K562 (cell line): ENCODE results near the gene RPUSD2. TPM values are rescaled to one million over a fixed set of nuclear protein-coding genes. Genes with fewer than 3 reads are reported as not detected.
"Not testable (repeated sequence)": the region's sequence is repeated elsewhere in the genome, so short reads cannot be mapped to it uniquely, and the experiment has no call there.

ENCODE experiments used
- ATAC-seq: fragments of 200-7000 bp; cut with Tn5 transposase; 3 replicates; pipeline ENCODE4 v1.9.1; 2020; ENCODE audit warnings: moderate library complexity
- BruUV-seq: library from RNA; stranded (reverse); fragments of 400-500 nt; replicated peaks from 2 replicates; lab custom pipeline; 2021; lab: Mats Ljungman, UMichigan
- CTCF ChIA-PET: fragments of 300-600 bp; formaldehyde crosslinking; extraction: SDS; loops from one replicate; lab custom pipeline; 2021; ENCODE audit warnings: low intra/inter-chr PET ratio; lab: Yijun Ruan, JAX
- POLR2A ChIA-PET: fragments of 300-600, 350-650 bp; sonication (Branson Sonifier 250); formaldehyde crosslinking; extraction: SDS; loops from one replicate; lab custom pipeline; 2021; ENCODE audit warnings: antibody characterized with exemption, inconsistent platforms; lab: Yijun Ruan, JAX
- DNase-seq, 4 experiments: peaks; one replicate each; pipeline versions ENCODE4 v3.0.0 to v3.0.0-alpha.2; 2011 to 2018; ENCODE audit warnings: low spot score in 3 of 4, mixed read lengths in 3 of 4; ENCODE audit errors: extremely low read depth in 1 of 4
- FAIRE-seq: peaks from 2 replicates; lab custom pipeline; 2011; peaks lifted over from hg19 to GRCh38; lab: Jason Lieb, UNC
- H2AFZ ChIP-seq: 2 replicates; pipeline ENCODE4 v1.6.0; 2011; ENCODE audit warnings: low read depth, low read length, control low read depth, inconsistent platforms
- H3K27ac ChIP-seq: fragments of 200-600 bp; 3 replicates; pipeline ENCODE4 v1.8.0; 2011; ENCODE audit warnings: low read depth, mild to moderate bottlenecking, control low read depth, inconsistent platforms, low read length, moderate library complexity, mixed read lengths; ENCODE audit errors: extremely low read depth
- H3K27me3 ChIP-seq, 2 experiments: fragments of 300-600 bp in 1 of 2; 2 replicates in 1 of 2; 3 replicates in 1 of 2; pipeline versions ENCODE4 v1.6.0 to v1.8.0; 2011; ENCODE audit warnings: inconsistent platforms in 2 of 2, low read length in 2 of 2, mild to moderate bottlenecking in 1 of 2, mixed read lengths in 1 of 2, moderate library complexity in 1 of 2; ENCODE audit not compliant: control insufficient read depth in 2 of 2, insufficient read depth in 2 of 2
- H3K36me3 ChIP-seq: fragments of 300-600 bp; 3 replicates; pipeline ENCODE4 v1.8.0; 2011; ENCODE audit warnings: mild to moderate bottlenecking, low read length, inconsistent platforms; ENCODE audit not compliant: control insufficient read depth, insufficient read depth
- H3K4me1 ChIP-seq, 2 experiments: fragments of 200-600 bp in 1 of 2; replicated peaks in 1 of 2; 2 replicates in 1 of 2; 3 replicates in 1 of 2; pipeline versions ENCODE4 v1.5.1 to v1.8.0; 2011; ENCODE audit warnings: inconsistent platforms in 2 of 2, low read length in 2 of 2, mild to moderate bottlenecking in 1 of 2, mixed read lengths in 1 of 2, moderate library complexity in 1 of 2; ENCODE audit not compliant: control insufficient read depth in 2 of 2, insufficient read depth in 2 of 2
- H3K4me2 ChIP-seq: 2 replicates; pipeline ENCODE4 v1.6.1; 2011; ENCODE audit warnings: low read length, control low read depth, inconsistent platforms, mixed read lengths; ENCODE audit not compliant: insufficient read depth
- H3K4me3 ChIP-seq: fragments of 200-600 bp; sonication (generic), shearing (Covaris generic); 2 replicates; pipeline ENCODE4 v1.5.1; 2016; ENCODE audit warnings: control low read depth, inconsistent platforms
- H3K79me2 ChIP-seq: fragments of 200-600 bp; 3 replicates; pipeline ENCODE4 v1.8.0; 2011; ENCODE audit warnings: low read length, inconsistent platforms; ENCODE audit not compliant: control insufficient read depth, insufficient read depth
- H3K9ac ChIP-seq, 2 experiments: 2 replicates each; pipeline versions ENCODE4 v1.6.0 to v1.6.1; 2011; ENCODE audit warnings: low read depth in 2 of 2, low read length in 2 of 2, control low read depth in 1 of 2, inconsistent platforms in 1 of 2, mild to moderate bottlenecking in 1 of 2, mixed read lengths in 1 of 2; ENCODE audit not compliant: insufficient read depth in 1 of 2
- H3K9me1 ChIP-seq: one replicate; pipeline ENCODE4 v1.6.0; 2011; ENCODE audit warnings: inconsistent platforms, mild to moderate bottlenecking, low read length, moderate library complexity; ENCODE audit not compliant: control insufficient read depth, insufficient read depth
- H3K9me3 ChIP-seq: replicated peaks from 2 replicates; pipeline ENCODE4 v1.5.1; 2011; ENCODE audit warnings: low read depth, low read length, inconsistent platforms; ENCODE audit not compliant: control insufficient read depth, insufficient read depth
- H4K20me1 ChIP-seq: replicated peaks from 2 replicates; pipeline ENCODE4 v1.6.1; 2011; ENCODE audit warnings: low read length, inconsistent platforms, mixed read lengths; ENCODE audit not compliant: control insufficient read depth, insufficient read depth
- CCNT2 ChIP-seq: IDR thresholded peaks from 2 replicates; pipeline ENCODE4 v1.6.1; 2011; ENCODE audit warnings: borderline replicate concordance, low read depth, mild to moderate bottlenecking, moderate library complexity, mixed read lengths, low read length; ENCODE audit not compliant: insufficient read length; ENCODE audit errors: extremely low read depth
- CREM ChIP-seq: IDR thresholded peaks from 2 replicates; pipeline ENCODE4 v1.6.1; 2014; ENCODE audit warnings: antibody characterized with exemption, low read depth
- FOXP4 ChIP-seq: sonication (generic); formaldehyde crosslinking; IDR thresholded peaks from 2 replicates; pipeline ENCODE4 v1.8.0; 2022; ENCODE audit warnings: mild to moderate bottlenecking, missing genetic modification reagents, borderline replicate concordance
- KAT7 ChIP-seq: sonication (generic); formaldehyde crosslinking; IDR thresholded peaks from 2 replicates; pipeline ENCODE4 v1.8.0; 2022; ENCODE audit warnings: missing genetic modification reagents, mild to moderate bottlenecking, borderline replicate concordance
- PHF21A ChIP-seq: fragments of 450-650 bp; IDR thresholded peaks from 2 replicates; pipeline ENCODE4 v1.6.1; 2017; ENCODE audit warnings: low read depth, borderline replicate concordance
- POLR2AphosphoS5 ChIP-seq: IDR thresholded peaks from 2 replicates; pipeline ENCODE4 v1.6.1; 2011; ENCODE audit warnings: mild to moderate bottlenecking, low read depth, low read length, moderate library complexity; ENCODE audit not compliant: control insufficient read depth, insufficient read depth
- XRCC5 ChIP-seq: fragments of 200-400 bp; formaldehyde crosslinking; IDR thresholded peaks from 2 replicates; pipeline ENCODE4 v1.6.1; 2017; ENCODE audit warnings: low read depth, mild to moderate bottlenecking, low read length
- ZNF274 ChIP-seq: IDR thresholded peaks from 2 replicates; pipeline ENCODE4 v1.6.1; 2011; ENCODE audit warnings: low read depth, mild to moderate bottlenecking, low read length, moderate library complexity, borderline replicate concordance
- ZSCAN29 ChIP-seq: fragments of 450-650 bp; IDR thresholded peaks from 2 replicates; pipeline ENCODE4 v1.6.1; 2017
- WGBS: fragments of 100-300 bp; shearing (Covaris generic); methylation state at CpG from one replicate; pipeline ENCODE4 v1.1.6; 2016; ENCODE audit warnings: low coverage, mixed read lengths; ENCODE audit not compliant: insufficient coverage; ENCODE audit errors: missing lambda C conversion rate; 5-methylcytosine and 5-hydroxymethylcytosine counted together
- in situ Hi-C: fragments of 300-500 bp; cut with MboI; formaldehyde crosslinking; loops from 4 replicates; pipeline ENCODE4 v1.15.0; 2018; ENCODE audit warnings: inconsistent platforms, mixed read lengths
- intact Hi-C: fragments of 100-400 bp; cut with micrococcal nuclease; formaldehyde crosslinking; loops from 2 replicates; pipeline ENCODE4 v1.14.2; 2022
- polyA plus RNA-seq, 8 experiments: library from polyadenylated mRNA; depleted of rRNA in 4 of 8; stranded (reverse) in 5 of 8; unstranded in 3 of 8; fragments of >200 nt; fragmentation: Nextera tagmentation in 2 of 8; fragmentation: Illumina TruSeq in 1 of 8; extraction: Ambion mirVana in 2 of 8; extraction: Trizol in 1 of 8; gene quantifications; 2 replicates each; pipeline versions ENCODE4 v1.2.1 to v1.2.3, GENCODE V29; 2011 to 2014; ENCODE audit warnings: inconsistent platforms in 1 of 8, missing spikeins in 1 of 8
- total RNA-seq, 7 experiments: library from RNA; depleted of rRNA in 6 of 7; stranded (reverse); fragments of >200 nt in 6 of 7; fragmentation: Illumina TruSeq in 2 of 7; extraction: Trizol in 2 of 7; gene quantifications; 2 replicates each; pipeline versions ENCODE4 v1.2.1 to v1.2.3, GENCODE V29; 2011 to 2021; ENCODE audit warnings: low replicate concordance in 1 of 7

The RPUSD2 gene
- total and polyA plus RNA-seq, 9 of the 15 experiments (the other 6 are each of a cell fraction or from before 2014, with no cell fraction given) = 3.7 to 30.2 (median 14.3) TPM

DNA sequence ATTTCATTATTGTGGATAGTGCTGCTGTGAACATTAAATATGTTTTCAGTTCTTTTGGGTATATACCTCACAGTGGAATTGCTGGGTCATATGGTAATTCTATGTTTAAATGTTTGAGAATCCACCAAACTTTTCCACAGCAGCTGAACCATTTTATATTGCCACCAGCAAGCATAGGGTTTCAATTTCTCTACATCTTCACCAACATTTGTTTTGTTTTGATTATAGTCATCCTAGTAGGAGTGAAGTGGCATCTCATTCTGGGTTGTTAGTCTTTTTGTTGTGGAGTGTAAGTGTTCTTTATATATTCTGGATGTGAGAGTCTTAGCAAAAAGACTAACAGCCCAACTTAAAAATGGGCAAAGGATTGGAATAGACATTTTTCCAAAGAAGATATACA lies 6.0 kb downstream of the RPUSD2 start:
- Histone ChIP-seq H3K36me3 (peaks cover 45% of the 10 kb centered on the region), H3K9ac (no peak overlapping the region), H4K20me1 (no peaks in the 10 kb centered on the region), H3K9me1 (no peaks in the 10 kb centered on the region), H3K4me3 (no peak overlapping the region), H3K27me3 (no peaks in the 10 kb centered on the region), H3K27ac (no peak overlapping the region), H2AFZ (no peak overlapping the region), H3K4me1 (peaks cover 4 to 5% of the 10 kb centered on the region in 2 experiments; a peak in 3 of 5 replicates), H3K9me3 (no peaks in the 10 kb centered on the region; the same call in 1 of the 2 replicates), H3K79me2 (peaks cover 18% of the 10 kb centered on the region), H3K4me2 (no peak overlapping the region)
- intact Hi-C loops = no loop called here
- TF ChIP-seq CCNT2 (no peak), KAT7 (CRISPR knock-in tag) (no peak), ZSCAN29 (no peak), FOXP4 (CRISPR knock-in tag) (no peak), PHF21A (no peak), CREM (no peak), POLR2AphosphoS5 (no peak), ZNF274 (no peak), XRCC5 (no peak)
- no TSS peak for BruUV-seq
- ATAC-seq (no peak), DNase-seq (no peak), FAIRE-seq (no peak)
- CTCF ChIA-PET = no interaction called here
- POLR2A ChIA-PET = no interaction called here
- in situ Hi-C loops = no loop called here

- H3K9me1 ChIP-seq, in situ Hi-C loops, CTCF ChIA-PET, H3K9ac ChIP-seq, H3K27ac ChIP-seq, FAIRE-seq, H4K20me1 ChIP-seq, H3K4me1 ChIP-seq, H3K4me3 ChIP-seq, H3K79me2 ChIP-seq, H3K9me3 ChIP-seq, H2AFZ ChIP-seq, H3K27me3 ChIP-seq, DNase-seq, H3K4me2 ChIP-seq, intact Hi-C loops, BruUV-seq, ATAC-seq: not testable (repeated sequence)
- 91% methylated on average over 3 of the region's 5 CpGs for WGBS
- H3K36me3 ChIP-seq = peaks cover 34% of the 10 kb centered on the region
- POLR2A ChIA-PET = interaction anchor here (2.1 kb wide), 1 partner anchor 8 kb away, joined by 7 read pairs; the partner anchor contains the start of gene RPUSD2
Observed at GRCh38 chr15:40576914-40577313, 7.8 kb downstream of the RPUSD2 start.
